Measurements from ENCODE around the gene OGDH. TPM values are rescaled to one million over a fixed set of nuclear protein-coding genes. Genes with fewer than 3 reads are reported as not detected.

The OGDH gene
- total and polyA plus RNA-seq, 4 donors = 10.8 to 71.2 (median 41.2) TPM

DNA sequence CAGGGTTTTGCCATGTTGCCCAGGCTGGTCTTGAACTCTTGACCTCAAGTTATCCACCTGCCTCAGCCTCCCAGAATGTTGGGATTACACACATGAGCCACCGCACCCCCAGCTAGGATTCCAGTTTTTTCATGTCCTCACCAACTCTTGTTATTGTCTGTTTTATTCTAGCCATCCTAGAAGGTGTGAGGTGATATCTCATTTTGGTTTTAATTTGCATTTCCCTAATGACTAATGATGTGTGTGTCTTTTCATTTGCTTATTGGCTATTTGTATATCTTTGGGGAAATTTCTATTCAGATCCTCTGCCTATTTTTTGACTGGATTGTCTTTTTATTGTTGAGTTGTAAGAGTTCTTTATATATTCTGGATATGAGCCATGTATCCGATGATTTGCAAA lies 83.0 kb downstream of the OGDH start:
- WGBS = 74% methylated on average over 2 of the region's 2 CpGs
- Histone ChIP-seq H3K27me3 (ENCODE audit: control insufficient read depth in 4 of 4, insufficient read depth in 4 of 4, low read length in 3 of 4) (no peaks in the 10 kb centered on the region), H3K36me3 (ENCODE audit: control insufficient read depth in 4 of 4, insufficient read depth in 3 of 4, low read depth in 1 of 4, low read length in 3 of 4) (peaks cover 3 to 16% (median 11%) of the 10 kb centered on the region in 4 donors)

GRCh38 chr7:44693641-44694313 lies 87.3 kb downstream of the OGDH start:
- TF ChIP-seq YY1 (IDR thresholded peaks at IDR 0.05) (no peak), EGR1 (IDR thresholded peaks at IDR 0.05; ENCODE audit: low read depth in 2 of 2) (no peak), RXRA (IDR thresholded peaks at IDR 0.05) (no peak), MAX (IDR thresholded peaks at IDR 0.05) (no peak), NR2F2 (IDR thresholded peaks at IDR 0.05) (no peak), TAF1 (conservative IDR thresholded peaks at IDR 0.05) (no peak), HNF4A (conservative IDR thresholded peaks at IDR 0.05) (no peak), FOXA1 (IDR thresholded peaks at IDR 0.05) (no peak)
- TF ChIP-seq, protein P1, sequence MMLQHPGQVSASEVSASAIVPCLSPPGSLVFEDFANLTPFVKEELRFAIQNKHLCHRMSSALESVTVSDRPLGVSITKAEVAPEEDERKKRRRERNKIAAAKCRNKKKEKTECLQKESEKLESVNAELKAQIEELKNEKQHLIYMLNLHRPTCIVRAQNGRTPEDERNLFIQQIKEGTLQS (IDR thresholded peaks at IDR 0.05) = no peak
- Histone ChIP-seq H3K27me3 (ENCODE audit: control insufficient read depth in 4 of 4, insufficient read depth in 4 of 4, low read length in 3 of 4) (no peaks in the 10 kb centered on the region), H3K36me3 (ENCODE audit: control insufficient read depth in 4 of 4, insufficient read depth in 3 of 4, low read depth in 1 of 4, low read length in 3 of 4) (peaks cover 10 to 54% (median 34%) of the 10 kb centered on the region in 4 donors), H3K9ac (ENCODE audit: low read depth in 1 of 2, low read length in 2 of 2) (no peak overlapping the region), H3K4me1 (ENCODE audit: control insufficient read depth in 4 of 4, insufficient read depth in 4 of 4, low read length in 3 of 4) (no peaks in the 10 kb centered on the region), H3K4me3 (ENCODE audit: low read depth in 1 of 3, low read length in 3 of 3) (no peak overlapping the region), H3K9me3 (ENCODE audit: control insufficient read depth in 4 of 4, low read length in 3 of 4) (no peaks in the 10 kb centered on the region), H3K27ac (ENCODE audit: low read depth in 1 of 2, low read length in 2 of 2) (no peak overlapping the region)
- WGBS = 95% methylated on average over 19 of the region's 19 CpGs
- no peak for DNase-seq (ENCODE audit: low spot score)

More for the DNA sequence above, 83.0 kb downstream of the OGDH start:
- no peak overlapping the region for H3K27ac ChIP-seq (ENCODE audit: low read depth in 1 of 2, low read length in 2 of 2)
- TF ChIP-seq SP1 (IDR thresholded peaks at IDR 0.05) = no peak
- no peak for TF ChIP-seq GABPA (IDR thresholded peaks at IDR 0.05 in 1 of 2, conservative IDR thresholded peaks at IDR 0.05 in 1 of 2)
- TF ChIP-seq, protein P2, sequence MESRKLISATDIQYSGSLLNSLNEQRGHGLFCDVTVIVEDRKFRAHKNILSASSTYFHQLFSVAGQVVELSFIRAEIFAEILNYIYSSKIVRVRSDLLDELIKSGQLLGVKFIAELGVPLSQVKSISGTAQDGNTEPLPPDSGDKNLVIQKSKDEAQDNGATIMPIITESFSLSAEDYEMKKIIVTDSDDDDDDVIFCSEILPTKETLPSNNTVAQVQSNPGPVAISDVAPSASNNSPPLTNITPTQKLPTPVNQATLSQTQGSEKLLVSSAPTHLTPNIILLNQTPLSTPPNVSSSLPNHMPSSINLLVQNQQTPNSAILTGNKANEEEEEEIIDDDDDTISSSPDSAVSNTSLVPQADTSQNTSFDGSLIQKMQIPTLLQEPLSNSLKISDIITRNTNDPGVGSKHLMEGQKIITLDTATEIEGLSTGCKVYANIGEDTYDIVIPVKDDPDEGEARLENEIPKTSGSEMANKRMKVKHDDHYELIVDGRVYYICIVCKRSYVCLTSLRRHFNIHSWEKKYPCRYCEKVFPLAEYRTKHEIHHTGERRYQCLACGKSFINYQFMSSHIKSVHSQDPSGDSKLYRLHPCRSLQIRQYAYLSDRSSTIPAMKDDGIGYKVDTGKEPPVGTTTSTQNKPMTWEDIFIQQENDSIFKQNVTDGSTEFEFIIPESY (IDR thresholded peaks at IDR 0.05) = no peak
- TF ChIP-seq, protein P1 (IDR thresholded peaks at IDR 0.05) = no peak
- TF ChIP-seq, protein P3, sequence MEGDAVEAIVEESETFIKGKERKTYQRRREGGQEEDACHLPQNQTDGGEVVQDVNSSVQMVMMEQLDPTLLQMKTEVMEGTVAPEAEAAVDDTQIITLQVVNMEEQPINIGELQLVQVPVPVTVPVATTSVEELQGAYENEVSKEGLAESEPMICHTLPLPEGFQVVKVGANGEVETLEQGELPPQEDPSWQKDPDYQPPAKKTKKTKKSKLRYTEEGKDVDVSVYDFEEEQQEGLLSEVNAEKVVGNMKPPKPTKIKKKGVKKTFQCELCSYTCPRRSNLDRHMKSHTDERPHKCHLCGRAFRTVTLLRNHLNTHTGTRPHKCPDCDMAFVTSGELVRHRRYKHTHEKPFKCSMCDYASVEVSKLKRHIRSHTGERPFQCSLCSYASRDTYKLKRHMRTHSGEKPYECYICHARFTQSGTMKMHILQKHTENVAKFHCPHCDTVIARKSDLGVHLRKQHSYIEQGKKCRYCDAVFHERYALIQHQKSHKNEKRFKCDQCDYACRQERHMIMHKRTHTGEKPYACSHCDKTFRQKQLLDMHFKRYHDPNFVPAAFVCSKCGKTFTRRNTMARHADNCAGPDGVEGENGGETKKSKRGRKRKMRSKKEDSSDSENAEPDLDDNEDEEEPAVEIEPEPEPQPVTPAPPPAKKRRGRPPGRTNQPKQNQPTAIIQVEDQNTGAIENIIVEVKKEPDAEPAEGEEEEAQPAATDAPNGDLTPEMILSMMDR (IDR thresholded peaks at IDR 0.05; ENCODE audit: low read depth, low read length, missing input control) = no peak
- TF ChIP-seq HNF4G (IDR thresholded peaks at IDR 0.05) = no peak
- TF ChIP-seq, protein P4, sequence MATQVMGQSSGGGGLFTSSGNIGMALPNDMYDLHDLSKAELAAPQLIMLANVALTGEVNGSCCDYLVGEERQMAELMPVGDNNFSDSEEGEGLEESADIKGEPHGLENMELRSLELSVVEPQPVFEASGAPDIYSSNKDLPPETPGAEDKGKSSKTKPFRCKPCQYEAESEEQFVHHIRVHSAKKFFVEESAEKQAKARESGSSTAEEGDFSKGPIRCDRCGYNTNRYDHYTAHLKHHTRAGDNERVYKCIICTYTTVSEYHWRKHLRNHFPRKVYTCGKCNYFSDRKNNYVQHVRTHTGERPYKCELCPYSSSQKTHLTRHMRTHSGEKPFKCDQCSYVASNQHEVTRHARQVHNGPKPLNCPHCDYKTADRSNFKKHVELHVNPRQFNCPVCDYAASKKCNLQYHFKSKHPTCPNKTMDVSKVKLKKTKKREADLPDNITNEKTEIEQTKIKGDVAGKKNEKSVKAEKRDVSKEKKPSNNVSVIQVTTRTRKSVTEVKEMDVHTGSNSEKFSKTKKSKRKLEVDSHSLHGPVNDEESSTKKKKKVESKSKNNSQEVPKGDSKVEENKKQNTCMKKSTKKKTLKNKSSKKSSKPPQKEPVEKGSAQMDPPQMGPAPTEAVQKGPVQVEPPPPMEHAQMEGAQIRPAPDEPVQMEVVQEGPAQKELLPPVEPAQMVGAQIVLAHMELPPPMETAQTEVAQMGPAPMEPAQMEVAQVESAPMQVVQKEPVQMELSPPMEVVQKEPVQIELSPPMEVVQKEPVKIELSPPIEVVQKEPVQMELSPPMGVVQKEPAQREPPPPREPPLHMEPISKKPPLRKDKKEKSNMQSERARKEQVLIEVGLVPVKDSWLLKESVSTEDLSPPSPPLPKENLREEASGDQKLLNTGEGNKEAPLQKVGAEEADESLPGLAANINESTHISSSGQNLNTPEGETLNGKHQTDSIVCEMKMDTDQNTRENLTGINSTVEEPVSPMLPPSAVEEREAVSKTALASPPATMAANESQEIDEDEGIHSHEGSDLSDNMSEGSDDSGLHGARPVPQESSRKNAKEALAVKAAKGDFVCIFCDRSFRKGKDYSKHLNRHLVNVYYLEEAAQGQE (IDR thresholded peaks at IDR 0.05) = no peak
- no peak for TF ChIP-seq TAF1 (conservative IDR thresholded peaks at IDR 0.05)
- TF ChIP-seq HNF4A (conservative IDR thresholded peaks at IDR 0.05) = no peak
- no peak for TF ChIP-seq FOXA1 (IDR thresholded peaks at IDR 0.05)
- TF ChIP-seq RAD21 (IDR thresholded peaks at IDR 0.05) = no peak
- no peak for TF ChIP-seq FOXA2 (IDR thresholded peaks at IDR 0.05)
- no peaks in the 10 kb centered on the region for H3K9me3 ChIP-seq (ENCODE audit: control insufficient read depth in 4 of 4, low read length in 3 of 4)
- no peak for DNase-seq (ENCODE audit: low spot score)
- H3K4me1 ChIP-seq (ENCODE audit: control insufficient read depth in 4 of 4, insufficient read depth in 4 of 4, low read length in 3 of 4) = no peaks in the 10 kb centered on the region
- H3K9ac ChIP-seq (ENCODE audit: low read depth in 1 of 2, low read length in 2 of 2) = no peak overlapping the region
- H3K4me3 ChIP-seq (ENCODE audit: low read depth in 1 of 3, low read length in 3 of 3) = no peak overlapping the region
